Activated CD4-positive, alpha-beta T cell treated with anti-CD3 and anti-CD28 coated beads, Interleukin-2, amount 10 ng/mL, durations not matched to agents 7 days and 5 days (primary cell): ENCODE results near the gene ZNF180. TPM values are rescaled to one million over a fixed set of nuclear protein-coding genes. Genes with fewer than 3 reads are reported as not detected.
"Not testable (repeated sequence)": the region's sequence is repeated elsewhere in the genome, so short reads cannot be mapped to it uniquely, and the experiment has no call there.

Experiments used
- CTCF ChIA-PET: fragments of 350-600 bp; sonication (Branson Sonifier 250); formaldehyde crosslinking; loops from one replicate; lab custom pipeline; 2021; ENCODE audit warnings: antibody characterized with exemption; lab: Charles Lee
- POLR2A ChIA-PET: fragments of 350-600 bp; sonication (Branson Sonifier 250); formaldehyde crosslinking; loops from one replicate; lab custom pipeline; 2021; ENCODE audit warnings: antibody characterized with exemption; lab: Charles Lee
- DNase-seq: peaks from one replicate; pipeline ENCODE4 v3.0.0-alpha.2; 2020
- H3K27ac Mint-ChIP-seq: one replicate; pipeline ENCODE4 v1.8.0; 2021; ENCODE audit warnings: mild to moderate bottlenecking, moderate library complexity, mixed read lengths
- H3K27me3 Mint-ChIP-seq: one replicate; pipeline ENCODE4 v1.8.0; 2021; ENCODE audit warnings: mixed read lengths
- H3K36me3 Mint-ChIP-seq: one replicate; pipeline ENCODE4 v1.8.0; 2021; ENCODE audit warnings: low read depth, mixed read lengths
- H3K4me1 Mint-ChIP-seq: one replicate; pipeline ENCODE4 v1.8.0; 2021; ENCODE audit warnings: mixed read lengths
- H3K4me3 Mint-ChIP-seq: one replicate; pipeline ENCODE4 v1.8.0; 2021; ENCODE audit warnings: mild to moderate bottlenecking, moderate library complexity, mixed read lengths
- H3K9me3 Mint-ChIP-seq: one replicate; pipeline ENCODE4 v1.8.0; 2021; ENCODE audit warnings: mixed read lengths
- total RNA-seq, 2 experiments: library from RNA; stranded (reverse); gene quantifications; one replicate each; pipeline ENCODE4 v1.2.3, GENCODE V29; 2021

Gene ZNF180
- total RNA-seq, 2 experiments from 2014 or later, result 9.6 to 11.7 TPM

DNA sequence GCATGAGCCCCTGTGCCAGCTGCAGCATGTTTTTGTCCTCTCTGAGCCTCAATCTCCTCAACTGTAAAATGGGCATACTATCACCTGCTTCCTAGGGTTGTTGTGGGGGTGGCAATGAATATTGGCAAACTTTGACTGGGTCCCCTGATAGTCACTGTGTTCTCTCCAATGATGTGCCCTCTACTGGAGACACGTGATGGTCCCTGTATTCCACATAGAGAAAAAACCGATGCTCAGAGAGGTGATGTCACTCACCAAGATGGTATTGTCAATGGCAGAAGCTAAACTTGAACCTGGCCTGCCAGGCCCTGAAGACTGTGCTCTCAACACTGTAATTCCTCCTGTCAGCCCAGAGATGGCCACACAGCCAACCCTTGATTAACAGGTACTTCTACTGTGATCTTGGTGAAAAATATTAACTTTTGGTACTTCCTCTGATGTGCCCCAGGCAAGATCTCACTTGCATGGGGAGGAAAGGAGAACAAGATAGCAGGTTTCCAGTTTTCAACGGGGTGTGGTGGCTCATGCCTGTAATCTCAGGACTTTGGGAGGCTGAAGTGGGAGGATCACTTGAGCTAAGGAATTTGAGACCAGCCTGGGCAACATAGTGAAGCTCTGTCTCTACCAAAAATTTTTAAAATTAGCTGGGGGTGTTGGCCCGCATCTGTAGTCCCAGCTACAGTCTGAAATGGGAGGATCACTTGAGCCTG is 25.6 kb upstream of the ZNF180 start:
- POLR2A ChIA-PET, result no interaction called here
- no peak overlapping the region for H3K27ac Mint-ChIP-seq
- no peaks in the 10 kb centered on the region for H3K36me3 Mint-ChIP-seq
- no peaks in the 10 kb centered on the region for H3K27me3 Mint-ChIP-seq
- H3K4me3 Mint-ChIP-seq, result no peak overlapping the region
- no peak for DNase-seq
- H3K9me3 Mint-ChIP-seq, result peaks cover 17% of the 10 kb centered on the region
- CTCF ChIA-PET, result no interaction called here
- no peaks in the 10 kb centered on the region for H3K4me1 Mint-ChIP-seq

- no peaks in the 10 kb centered on the region for H3K4me1 Mint-ChIP-seq
- no peaks in the 10 kb centered on the region for H3K36me3 Mint-ChIP-seq
- ChIA-PET POLR2A (no interaction called here), CTCF (no interaction called here)
- no peak overlapping the region for H3K4me3 Mint-ChIP-seq
- H3K9me3 Mint-ChIP-seq, result peaks cover 6% of the 10 kb centered on the region
- H3K27me3 Mint-ChIP-seq, result no peaks in the 10 kb centered on the region
- no peak for DNase-seq
- H3K27ac Mint-ChIP-seq, result no peak overlapping the region
These were observed 21.0 kb upstream of the ZNF180 start for GRCh38 chr19:44521370-44521769.

DNA sequence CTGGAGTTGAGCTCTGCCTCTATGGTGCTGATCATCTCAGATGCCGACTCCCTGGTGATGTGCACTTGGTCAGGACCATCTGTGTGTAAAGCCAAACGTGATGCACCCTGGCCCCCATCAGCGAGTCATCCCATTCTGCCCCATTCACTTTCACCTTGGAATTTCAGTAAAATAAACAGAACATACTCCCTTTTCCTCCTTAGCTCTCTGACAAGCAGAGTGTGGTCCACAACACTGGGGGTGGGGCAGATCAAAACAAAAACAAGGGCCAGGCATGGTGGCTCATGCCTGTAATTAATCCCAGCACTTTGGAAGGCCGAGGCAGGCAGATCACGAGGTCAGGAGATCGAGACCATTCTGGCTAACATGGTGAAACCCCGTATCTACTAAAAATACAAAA is 16.8 kb upstream of the ZNF180 start:
- no peaks in the 10 kb centered on the region for H3K36me3 Mint-ChIP-seq
- H3K9me3 Mint-ChIP-seq, result peaks cover 10% of the 10 kb centered on the region
- H3K4me3 Mint-ChIP-seq, result no peak overlapping the region
- CTCF ChIA-PET, result interaction anchor here (0.6 kb wide), 1 partner anchor 305 kb away, joined by 3 read pairs; no protein-coding TSS in a partner anchor
- H3K4me1 Mint-ChIP-seq, result no peaks in the 10 kb centered on the region
- H3K27me3 Mint-ChIP-seq, result no peaks in the 10 kb centered on the region
- no peak overlapping the region for H3K27ac Mint-ChIP-seq
- POLR2A ChIA-PET, result no interaction called here
- no peak for DNase-seq

GRCh38 chr19:44515907-44516306 is 15.6 kb upstream of the ZNF180 start:
- Mint-ChIP-seq H3K9me3 (peaks cover 14% of the 10 kb centered on the region), H3K36me3 (no peaks in the 10 kb centered on the region), H3K4me3 (no peak overlapping the region), H3K27me3 (no peaks in the 10 kb centered on the region), H3K27ac (no peak overlapping the region), H3K4me1 (no peaks in the 10 kb centered on the region)
- CTCF ChIA-PET, result interaction anchor here (0.6 kb wide), 2 partner anchors 24 to 438 kb away, joined by 3 read pairs; no protein-coding TSS in a partner anchor
- POLR2A ChIA-PET, result no interaction called here
- DNase-seq, result no peak

- H3K27me3 Mint-ChIP-seq, result no peaks in the 10 kb centered on the region
- no peak overlapping the region for H3K4me3 Mint-ChIP-seq
- no peaks in the 10 kb centered on the region for H3K4me1 Mint-ChIP-seq
- no peak overlapping the region for H3K27ac Mint-ChIP-seq
- no peaks in the 10 kb centered on the region for H3K36me3 Mint-ChIP-seq
- ChIA-PET CTCF (no interaction called here), POLR2A (no interaction called here)
- peaks cover 14% of the 10 kb centered on the region for H3K9me3 Mint-ChIP-seq
- no peak for DNase-seq
These were observed 14.7 kb upstream of the ZNF180 start for GRCh38 chr19:44515031-44515430.

DNA sequence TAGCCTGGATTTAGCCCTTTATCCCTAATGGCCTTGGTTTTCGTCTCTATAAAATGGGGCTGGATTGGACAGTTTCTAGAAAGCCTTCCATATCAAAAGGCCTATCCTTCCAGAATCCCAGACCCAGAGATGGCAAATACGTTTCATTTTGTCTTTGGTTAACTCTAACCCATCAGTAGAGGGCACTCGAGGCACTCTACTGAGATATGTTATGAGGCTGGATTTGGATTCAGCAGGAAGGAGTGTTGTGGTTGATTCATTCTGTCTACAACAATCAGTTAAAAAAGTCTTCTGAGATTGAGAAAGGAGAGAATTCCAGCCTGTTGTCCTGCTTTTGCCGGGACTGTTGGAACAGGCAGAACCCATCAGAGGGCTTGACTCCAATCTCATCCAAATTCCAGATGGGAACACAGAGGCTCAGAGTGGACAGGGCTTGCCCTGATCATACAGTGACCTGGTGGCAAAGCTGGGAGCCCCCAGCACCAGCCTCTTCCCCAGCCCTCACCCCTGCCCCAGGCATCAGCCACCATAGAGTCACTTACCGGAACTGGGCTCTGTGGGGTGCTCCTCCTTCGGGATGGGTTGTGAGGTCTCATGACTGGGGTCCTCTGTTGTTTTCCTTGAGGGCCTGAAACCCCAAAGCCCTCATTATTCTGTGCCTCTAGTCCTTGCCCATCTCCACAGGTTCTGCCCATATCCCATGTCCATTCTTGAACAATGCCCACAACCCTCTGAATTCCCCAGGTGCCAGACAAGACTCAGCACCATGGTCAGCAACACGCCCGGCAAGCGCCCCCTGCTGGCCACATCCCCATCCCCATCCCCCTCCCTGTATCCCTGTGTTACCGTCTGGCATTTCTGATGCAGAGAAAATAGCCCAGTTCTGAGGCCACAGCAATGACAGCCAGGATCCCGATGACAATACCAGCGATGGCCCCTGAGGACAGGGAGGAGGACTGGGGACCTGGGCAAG is 12.3 kb upstream of the ZNF180 start:
- Mint-ChIP-seq H3K4me1 (no peaks in the 10 kb centered on the region), H3K27me3 (peaks cover 2% of the 10 kb centered on the region), H3K36me3 (no peaks in the 10 kb centered on the region), H3K4me3 (no peak overlapping the region), H3K9me3 (peaks cover 25% of the 10 kb centered on the region), H3K27ac (no peak overlapping the region)
- POLR2A ChIA-PET, result no interaction called here
- DNase-seq, result peak; percentile 31
- CTCF ChIA-PET, result no interaction called here

GRCh38 chr19:44509478-44509877 is 9.2 kb upstream of the ZNF180 start:
- no peak for DNase-seq
- ChIA-PET POLR2A (no interaction called here), CTCF (interaction anchor here (0.5 kb wide), 1 partner anchor 1885 kb away, joined by 3 read pairs; no protein-coding TSS in a partner anchor)
- H3K9me3 Mint-ChIP-seq, result peaks cover 35% of the 10 kb centered on the region
- H3K36me3 Mint-ChIP-seq, result no peaks in the 10 kb centered on the region
- no peak overlapping the region for H3K27ac Mint-ChIP-seq
- H3K4me1 Mint-ChIP-seq, result no peaks in the 10 kb centered on the region
- H3K27me3 Mint-ChIP-seq, result peaks cover 2% of the 10 kb centered on the region
- no peak overlapping the region for H3K4me3 Mint-ChIP-seq

DNA sequence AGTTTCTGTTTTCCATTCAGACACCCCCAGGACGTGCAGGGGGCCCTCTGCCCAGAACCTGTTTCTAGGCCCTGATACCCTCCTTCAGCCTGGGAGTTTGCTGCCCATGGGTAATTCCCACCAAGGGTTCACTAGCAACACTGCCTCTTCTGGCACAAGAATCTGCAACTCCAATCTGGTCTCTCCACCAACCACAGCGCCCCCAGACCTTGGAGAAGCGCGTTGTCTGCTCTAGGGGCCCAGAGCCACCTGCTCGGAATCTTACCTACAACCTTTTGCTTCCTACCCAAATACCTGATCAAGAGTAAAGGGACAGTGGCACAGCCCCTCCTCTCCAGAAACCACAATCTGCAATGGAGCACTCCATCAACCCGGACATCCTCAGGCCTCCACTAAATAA is 763 bp downstream of the ZNF180 start:
- ChIA-PET POLR2A (no interaction called here), CTCF (no interaction called here)
- H3K4me3 Mint-ChIP-seq, result peak overlapping the region; percentile 88
- no peaks in the 10 kb centered on the region for H3K27me3 Mint-ChIP-seq
- no peak for DNase-seq
- H3K27ac Mint-ChIP-seq, result peak overlapping the region; percentile 91
- H3K9me3 Mint-ChIP-seq, result peaks cover 60% of the 10 kb centered on the region
- H3K4me1 Mint-ChIP-seq, result peaks cover 31% of the 10 kb centered on the region
- peaks cover 63% of the 10 kb centered on the region for H3K36me3 Mint-ChIP-seq

- Mint-ChIP-seq H3K27me3 (no peaks in the 10 kb centered on the region), H3K9me3 (peaks cover 61% of the 10 kb centered on the region), H3K4me1 (peaks cover 31% of the 10 kb centered on the region), H3K27ac (peak overlapping the region; percentile 41), H3K4me3 (peak overlapping the region; percentile 88), H3K36me3 (peaks cover 69% of the 10 kb centered on the region)
- CTCF ChIA-PET, result no interaction called here
- no peak for DNase-seq
- POLR2A ChIA-PET, result no interaction called here
These were observed 1.3 kb downstream of the ZNF180 start for GRCh38 chr19:44498988-44499387.

GRCh38 chr19:44496711-44497110 is 3.6 kb downstream of the ZNF180 start:
- Mint-ChIP-seq H3K36me3 (peaks cover 88% of the 10 kb centered on the region), H3K4me1 (peaks cover 31% of the 10 kb centered on the region), H3K27ac (no peak overlapping the region), H3K27me3 (no peaks in the 10 kb centered on the region), H3K9me3 (peaks cover 70% of the 10 kb centered on the region), H3K4me3 (no peak overlapping the region)
- ChIA-PET CTCF (no interaction called here), POLR2A (no interaction called here)
- no peak for DNase-seq

DNA sequence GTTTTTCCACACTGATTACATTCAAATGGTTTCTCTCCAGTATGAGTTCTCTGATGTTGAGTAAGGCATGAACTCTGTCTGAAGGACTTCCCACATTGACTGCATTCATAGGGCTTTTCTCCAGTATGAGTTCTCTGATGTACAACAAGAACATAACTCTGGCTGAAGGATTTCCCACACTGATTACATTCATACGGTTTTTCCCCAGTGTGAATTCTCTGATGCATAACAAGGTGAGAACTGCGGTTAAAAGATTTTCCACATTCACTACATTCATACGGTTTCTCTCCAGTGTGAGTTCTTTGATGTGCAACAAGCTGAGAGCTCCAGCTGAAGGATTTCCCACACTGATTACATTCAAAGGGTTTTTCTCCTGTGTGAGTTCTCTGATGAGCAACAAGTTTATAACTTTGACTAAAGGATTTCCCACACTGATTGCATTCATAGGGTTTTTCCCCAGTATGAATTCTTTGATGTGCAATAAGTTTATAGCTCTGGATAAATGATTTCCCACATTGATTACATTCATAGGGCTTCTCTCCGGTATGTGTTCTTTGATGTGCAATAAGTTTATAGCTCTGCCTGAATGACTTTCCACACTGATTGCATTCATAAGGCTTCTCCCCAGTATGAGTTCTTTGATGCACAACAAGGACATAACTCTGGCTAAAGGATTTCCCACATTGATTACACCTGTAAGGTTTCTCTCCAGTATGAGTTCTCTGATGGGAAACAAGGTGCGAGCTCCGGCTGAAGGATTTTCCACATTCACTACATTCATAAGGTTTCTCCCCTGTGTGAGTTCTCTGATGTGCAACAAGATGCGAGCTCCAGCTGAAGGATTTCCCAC is 23.5 kb downstream of the ZNF180 start:
- peaks cover 84% of the 10 kb centered on the region for H3K9me3 Mint-ChIP-seq
- no peak overlapping the region for H3K27ac Mint-ChIP-seq
- H3K27me3 Mint-ChIP-seq, result no peaks in the 10 kb centered on the region
- peaks cover 87% of the 10 kb centered on the region for H3K36me3 Mint-ChIP-seq
- DNase-seq, result no peak
- ChIA-PET POLR2A (no interaction called here), CTCF (no interaction called here)
- no peak overlapping the region for H3K4me3 Mint-ChIP-seq
- no peaks in the 10 kb centered on the region for H3K4me1 Mint-ChIP-seq

DNA sequence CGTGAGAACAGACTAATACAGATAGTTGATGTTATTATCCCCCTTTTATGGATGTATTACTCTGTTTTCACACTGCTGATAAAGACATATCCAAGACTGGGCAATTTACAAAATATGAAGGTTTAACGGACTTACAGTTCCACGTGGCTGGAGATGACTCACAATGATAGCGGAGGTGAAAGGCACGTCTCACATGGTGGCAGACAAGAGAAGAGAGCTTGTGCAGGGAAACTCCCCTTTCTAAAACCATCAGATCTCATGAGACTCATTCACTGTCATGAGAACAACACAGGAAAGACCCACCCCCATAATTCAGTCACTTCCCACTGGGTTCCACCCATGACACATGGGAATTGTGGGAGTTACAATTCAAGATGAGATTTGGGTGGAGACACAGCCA is 31.6 kb downstream of the ZNF180 start:
- H3K27me3 Mint-ChIP-seq, DNase-seq, POLR2A ChIA-PET, H3K27ac Mint-ChIP-seq, H3K4me3 Mint-ChIP-seq, H3K4me1 Mint-ChIP-seq, CTCF ChIA-PET: not testable (repeated sequence)
- Mint-ChIP-seq H3K9me3 (peaks cover 83% of the 10 kb centered on the region), H3K36me3 (peaks cover 14% of the 10 kb centered on the region)
